ENCODE data around the gene KCNAB2.

The KCNAB2 gene

DNA sequence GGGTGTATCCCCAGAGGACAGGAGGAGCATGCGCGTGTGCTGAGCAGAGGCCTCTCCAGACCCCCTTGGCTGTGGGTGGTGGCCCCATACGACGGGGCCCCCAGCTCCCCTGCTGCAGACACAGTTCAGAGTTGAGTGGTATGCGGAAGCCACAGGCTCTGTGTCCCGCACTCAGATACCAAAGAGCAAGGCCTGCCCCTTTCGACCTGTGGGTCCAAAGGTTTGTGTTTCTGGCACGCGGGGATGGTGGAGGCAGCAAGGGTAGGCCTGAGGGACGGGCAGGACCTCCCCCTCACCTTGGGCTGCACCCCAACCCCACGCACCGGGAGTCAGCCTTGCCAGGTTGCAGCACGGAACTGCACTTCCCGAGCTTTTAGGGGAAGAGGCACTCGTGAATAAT, at the start of gene KCNAB2:
KCNAB2 (plus strand) TSS at position 328 of the 400 bp plus-strand sequence. CDS start 5,649 bp downstream, outside the sequence.
- no peak for DNase-seq (ENCODE audit: low spot score)

- DNase-seq (ENCODE audit: low spot score), result no peak
Measured at GRCh38 chr1:5996641-5997270, 48.9 kb upstream of the KCNAB2 start.

DNA sequence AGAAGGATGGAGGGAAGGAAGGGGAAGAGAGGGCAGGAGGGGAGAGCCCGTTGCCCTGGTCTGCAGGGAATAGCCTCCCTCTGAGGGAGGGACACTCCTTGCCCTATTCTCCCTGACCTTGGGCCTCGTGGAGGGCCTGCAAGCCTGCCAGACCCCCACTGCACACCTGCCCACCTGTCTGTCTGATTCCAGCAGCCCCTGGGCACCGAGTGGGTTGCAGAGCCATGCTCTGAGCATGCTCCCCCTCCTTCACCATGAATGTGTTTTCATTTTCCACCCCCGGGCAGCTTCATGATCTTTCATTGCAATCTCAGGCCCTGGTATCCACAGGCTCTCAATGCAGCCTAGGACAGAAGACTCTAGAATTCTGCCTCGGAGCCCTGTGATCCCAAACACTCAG, 48.4 kb upstream of the KCNAB2 start:
- no peak for DNase-seq (ENCODE audit: low spot score)

DNA sequence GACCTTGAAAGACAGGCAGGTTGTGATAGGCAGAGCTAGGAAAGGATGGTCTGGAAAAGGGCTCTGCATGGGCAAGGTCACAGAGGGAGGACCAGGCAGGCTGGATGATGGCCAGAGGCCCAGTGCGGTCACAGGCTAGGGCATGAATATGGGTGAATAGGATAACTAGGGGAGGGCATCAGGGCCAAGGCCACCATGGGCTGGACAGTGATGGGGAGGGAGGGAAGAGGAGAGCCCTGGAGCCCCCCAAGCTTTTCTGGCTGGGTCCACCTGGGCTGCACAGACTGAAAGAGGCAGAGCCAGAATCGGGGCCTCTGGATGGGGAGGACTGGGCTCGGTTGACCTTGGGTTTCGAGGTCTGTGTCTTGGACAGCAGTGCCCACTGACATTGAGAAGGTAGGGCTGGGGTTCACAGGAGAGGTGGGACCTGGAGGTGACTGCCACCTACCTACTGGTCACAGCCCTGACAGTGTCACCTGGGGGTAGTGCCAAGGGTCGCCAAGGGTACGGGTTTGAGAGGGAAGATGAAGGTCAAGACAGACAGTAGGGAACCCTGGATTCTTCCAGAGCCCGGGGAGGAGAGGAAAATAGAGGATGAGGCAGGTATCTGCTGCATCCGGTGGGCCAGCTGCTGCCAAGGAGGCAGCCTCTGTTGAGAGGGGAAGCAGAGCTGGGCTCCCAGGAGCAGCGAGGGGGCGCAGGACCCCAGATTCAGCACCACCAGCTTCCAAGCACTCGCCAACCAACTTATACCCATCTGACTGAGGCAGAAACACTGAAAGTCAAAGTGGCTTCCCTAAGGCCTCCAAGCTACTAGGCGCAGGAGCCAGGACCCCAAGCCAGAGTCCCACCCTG, 47.4 kb upstream of the KCNAB2 start:
- DNase-seq (ENCODE audit: low spot score), result no peak

DNA sequence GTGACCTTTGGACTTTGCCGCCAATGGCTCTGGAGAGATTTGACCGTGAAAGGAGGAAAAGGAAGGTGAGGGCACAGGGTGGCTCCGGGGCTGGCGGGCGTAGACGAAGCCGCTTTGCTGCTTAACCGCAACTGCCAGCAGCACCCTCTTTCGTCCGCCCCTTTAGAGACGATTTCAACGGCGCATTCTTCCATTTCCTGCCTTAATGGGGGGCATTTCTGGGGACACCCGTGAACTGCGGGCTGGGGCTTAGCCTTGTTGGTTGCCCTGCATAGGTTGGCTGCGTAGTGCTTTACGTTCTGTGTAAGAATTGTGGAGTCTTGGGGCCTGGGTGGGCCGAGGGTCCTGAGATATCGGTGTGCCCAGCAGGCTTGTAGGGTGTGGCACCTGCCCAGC, 46.8 kb upstream of the KCNAB2 start:
- no peak for DNase-seq (ENCODE audit: low spot score)

DNA sequence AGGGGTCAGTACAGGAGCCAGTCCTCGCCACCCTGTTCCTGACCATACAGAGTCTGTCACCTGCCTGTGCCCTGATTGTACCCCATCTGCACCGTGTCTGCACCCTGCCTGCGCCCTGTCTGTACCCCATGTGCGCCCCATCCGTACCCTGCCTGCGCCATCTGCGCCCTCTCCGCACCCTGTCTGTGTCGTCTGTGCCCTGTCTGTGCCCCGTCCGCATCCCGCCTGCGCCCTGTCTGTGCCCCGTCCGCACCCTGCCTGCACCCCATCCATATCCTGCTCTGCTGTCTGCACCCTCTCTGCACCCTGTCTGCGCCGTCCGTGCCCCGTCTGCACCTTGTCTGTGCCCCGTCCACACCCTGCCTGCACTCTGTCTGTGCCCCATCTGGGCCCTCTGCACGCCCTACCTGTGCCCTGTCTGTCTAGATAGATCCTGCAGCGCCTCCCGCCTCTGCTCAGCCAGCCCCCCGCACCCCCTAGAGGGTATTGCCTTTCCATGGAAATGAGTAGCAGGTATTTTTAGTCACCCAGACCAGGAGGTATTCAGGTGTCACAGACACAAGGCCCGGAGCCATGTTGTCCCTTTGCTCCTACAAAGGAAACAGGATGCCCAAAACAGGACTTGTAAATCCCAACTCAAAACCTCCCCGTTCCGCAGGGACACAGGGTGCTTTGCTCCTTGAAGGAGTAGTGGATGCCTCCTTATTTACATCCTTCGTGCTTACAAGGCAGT, 45.8 kb upstream of the KCNAB2 start:
- DNase-seq (ENCODE audit: low spot score), result no peak

DNA sequence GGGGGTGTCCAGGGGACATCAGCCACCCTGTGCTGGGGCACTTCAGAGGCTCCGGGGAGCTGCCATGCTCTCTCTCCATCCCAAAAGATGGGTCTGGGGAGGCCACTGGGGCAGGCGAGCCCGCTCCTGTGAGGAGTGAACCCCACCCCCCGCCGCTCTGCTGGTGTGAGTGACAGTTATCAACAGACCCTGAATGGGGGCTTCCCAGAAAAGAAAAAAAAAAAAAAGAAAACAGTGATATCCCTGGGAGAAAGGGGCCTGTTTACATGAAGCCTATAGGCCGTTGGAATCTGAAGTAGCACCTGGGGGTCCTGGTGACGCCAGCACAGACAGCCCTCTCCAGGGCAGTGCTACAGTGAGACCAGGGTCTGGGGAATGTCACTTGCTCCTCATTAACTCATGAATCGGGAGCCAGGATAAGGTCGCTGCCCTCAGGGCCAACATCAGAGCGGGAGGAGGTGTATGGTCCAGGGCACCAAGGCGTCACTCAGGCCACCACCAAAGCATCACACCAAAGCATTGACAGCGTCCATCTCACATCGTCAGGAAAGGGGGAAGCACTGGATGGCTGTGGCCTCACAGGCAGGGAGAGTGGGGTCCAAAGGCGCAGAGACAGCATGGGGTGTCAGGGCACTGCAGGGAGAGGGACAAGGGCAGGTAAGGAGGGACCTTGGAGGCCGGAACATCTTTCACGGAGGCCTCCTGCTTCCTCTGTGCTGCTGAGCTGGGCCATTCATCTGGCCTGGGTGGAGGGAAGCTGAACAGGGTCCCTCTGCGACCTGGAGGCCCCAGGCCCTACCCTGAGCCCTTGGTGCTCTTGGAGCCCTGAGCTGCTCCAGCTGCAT, 45.0 kb upstream of the KCNAB2 start:
- DNase-seq (ENCODE audit: low spot score), result no peak

DNA sequence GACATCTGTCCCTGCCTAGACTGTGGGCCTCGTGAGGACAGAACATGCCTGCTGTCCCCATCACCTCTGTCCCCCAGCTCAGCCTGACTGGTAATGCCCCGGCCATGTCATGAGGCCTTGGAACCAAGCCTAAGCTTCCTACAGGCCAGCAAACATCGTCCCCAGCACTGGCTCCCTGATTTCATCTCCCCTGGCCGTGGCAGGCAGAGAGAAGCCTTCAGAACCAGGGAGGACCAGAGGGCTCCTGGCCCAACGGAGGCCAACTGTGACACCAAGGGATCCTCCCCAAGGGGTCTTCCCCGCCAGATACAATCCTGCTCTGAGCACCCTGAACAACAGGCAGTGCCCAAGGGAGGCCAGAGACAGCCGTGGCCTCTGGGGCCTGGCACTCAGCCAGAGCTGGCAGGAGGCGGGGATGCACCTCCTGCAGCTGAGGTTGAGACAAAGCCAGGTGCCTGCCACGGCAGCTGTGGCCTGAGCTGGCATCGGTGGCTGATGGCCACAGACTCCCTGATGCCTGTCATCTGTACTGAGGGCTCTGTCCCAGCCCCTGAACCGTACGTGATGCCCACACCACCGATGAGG, 43.6 kb upstream of the KCNAB2 start:
- DNase-seq (ENCODE audit: low spot score), result no peak

DNA sequence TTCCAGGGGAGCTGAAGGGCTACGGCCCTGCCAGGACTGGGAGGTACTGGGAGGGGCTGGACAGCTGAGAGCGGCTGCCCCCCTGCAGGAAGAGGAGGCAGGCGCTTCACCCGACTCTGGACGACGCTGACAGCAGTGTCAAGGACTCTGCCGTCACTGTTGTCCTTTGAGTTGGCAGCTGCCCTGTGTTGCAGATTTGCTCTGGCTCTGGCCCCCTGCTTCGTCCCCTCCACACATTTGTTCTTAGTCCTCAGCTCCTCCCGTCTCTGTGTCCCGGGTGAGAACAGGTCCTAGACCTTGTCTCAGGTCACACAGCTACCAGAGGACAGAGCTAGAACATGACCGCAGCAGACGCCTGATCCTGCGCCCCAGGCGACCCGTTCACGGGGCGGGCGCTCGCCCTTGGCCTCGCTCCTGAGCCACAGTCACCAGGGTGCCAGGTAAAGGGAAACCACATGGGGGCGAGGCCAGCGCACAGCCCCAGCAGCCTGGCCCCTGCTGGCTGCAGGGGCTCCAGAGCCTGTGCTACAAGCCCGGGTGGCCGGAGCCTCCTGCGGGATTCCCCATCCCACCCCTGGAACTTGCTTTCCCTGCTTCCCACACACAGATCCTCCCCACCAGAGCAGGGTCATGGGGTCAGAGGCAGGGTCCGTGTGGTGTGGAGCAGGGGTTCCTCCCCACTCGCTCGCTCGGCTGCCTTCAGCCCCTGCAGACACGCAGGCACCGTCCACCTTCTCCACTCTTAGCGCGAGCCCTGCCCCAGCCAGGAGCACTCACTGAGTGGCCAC, 42.8 kb upstream of the KCNAB2 start:
- no peak for DNase-seq (ENCODE audit: low spot score)

DNA sequence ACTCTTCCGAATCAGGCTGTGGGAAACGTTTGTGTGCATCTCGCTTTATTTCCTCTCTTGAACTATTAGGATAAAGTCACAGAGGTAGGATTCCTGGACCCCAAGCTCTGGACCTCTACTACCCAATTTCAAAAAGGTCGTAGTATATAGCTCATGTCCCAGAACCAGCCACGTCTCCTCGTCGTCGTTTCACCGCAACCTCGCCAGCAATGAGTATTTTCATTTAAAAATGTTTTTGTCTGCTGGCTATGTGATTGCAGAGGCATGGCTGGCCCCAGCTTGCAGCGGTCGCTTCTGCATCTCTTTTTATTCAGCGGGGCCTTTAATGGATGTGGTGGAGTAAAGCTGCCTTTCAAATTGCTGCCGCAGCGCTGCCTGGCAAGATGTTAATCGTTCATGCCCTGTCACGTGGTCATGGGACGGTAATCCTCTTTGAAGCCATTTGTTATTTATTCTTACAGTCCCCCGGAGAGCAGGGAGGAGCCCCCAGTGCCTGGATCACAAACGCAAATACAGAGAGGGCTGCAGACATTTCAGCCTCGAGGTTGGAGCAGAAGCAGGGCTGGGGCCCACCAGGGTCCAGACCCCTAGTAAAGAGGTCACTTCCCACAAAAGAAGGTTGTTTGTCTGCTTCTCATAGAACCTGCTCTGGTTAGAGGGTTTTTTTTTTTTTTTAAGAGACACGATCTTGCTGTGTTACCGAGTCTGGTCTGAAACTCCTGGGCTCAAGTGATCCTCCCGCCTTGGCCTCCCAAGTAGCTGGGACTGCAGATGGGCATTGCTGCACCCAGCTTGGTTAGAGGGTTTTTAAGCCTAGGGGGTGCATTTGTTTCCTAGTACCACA, 41.9 kb upstream of the KCNAB2 start:
- DNase-seq (ENCODE audit: low spot score), result no peak

GRCh38 chr1:6004412-6005123, 41.1 kb upstream of the KCNAB2 start:
- DNase-seq (ENCODE audit: low spot score), result no peak

- no peak for DNase-seq (ENCODE audit: low spot score)
Measured at GRCh38 chr1:6005276-6005917, 40.3 kb upstream of the KCNAB2 start.

DNA sequence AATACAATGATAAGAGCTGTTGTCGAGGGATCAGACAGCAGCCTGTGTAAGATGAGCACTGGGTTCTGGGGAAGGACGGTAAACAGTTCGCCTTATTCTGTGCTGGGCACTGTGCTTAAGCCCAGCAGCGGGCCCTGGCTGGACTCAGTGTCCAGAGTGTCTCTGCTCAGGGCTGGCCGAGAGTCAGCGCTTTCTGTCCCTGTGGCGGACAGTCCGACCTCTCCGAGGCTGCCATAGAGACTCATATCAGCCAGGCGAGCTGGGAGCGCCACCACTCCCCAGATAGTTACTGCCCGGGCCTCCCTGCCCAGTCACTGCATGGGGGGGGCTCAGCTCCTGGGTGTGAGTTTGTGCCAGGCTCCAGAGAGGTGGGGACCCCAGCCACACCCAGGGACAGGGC, 38.8 kb upstream of the KCNAB2 start:
- no peak for DNase-seq (ENCODE audit: low spot score)

DNA sequence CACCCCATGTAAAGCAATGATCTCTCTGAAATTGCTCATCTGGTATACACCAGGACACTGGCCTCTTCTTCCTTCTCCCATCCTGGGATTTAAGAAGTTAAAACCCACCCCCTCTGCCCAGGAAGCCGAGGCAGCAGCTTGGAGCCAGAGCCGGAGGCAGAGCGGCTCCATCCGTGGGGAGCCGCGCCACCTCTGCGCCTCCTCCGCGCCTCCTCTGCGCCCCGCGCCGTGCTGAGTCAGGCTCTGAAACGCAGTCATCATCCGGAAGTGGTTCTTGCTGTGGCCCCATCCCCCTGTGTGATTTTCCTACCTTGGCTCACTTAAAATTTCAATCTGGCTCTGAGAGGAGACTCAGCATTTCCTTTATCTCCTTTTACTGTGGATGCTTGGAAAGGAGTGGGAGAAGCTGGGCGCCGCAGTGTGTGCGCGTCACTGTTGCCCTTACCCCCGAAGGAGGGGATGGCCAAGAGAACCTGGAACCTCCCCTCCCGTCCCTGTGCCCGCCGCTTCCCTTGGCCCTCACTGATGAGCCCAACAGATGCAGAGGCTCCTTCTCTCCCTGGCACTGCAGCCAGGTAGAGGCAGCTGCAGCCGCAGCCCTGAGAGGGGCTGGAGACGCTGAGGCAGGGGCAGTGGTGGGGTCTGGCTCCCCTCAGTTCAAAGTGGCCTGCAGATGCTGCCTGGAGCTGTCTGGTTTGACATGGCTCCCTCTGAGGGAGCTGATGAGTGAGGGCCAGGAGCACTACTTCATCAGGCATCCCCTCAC, 38.2 kb upstream of the KCNAB2 start:
- DNase-seq (ENCODE audit: low spot score), result no peak

- DNase-seq (ENCODE audit: low spot score), result no peak
Measured at GRCh38 chr1:6008084-6008415, 37.6 kb upstream of the KCNAB2 start.

DNA sequence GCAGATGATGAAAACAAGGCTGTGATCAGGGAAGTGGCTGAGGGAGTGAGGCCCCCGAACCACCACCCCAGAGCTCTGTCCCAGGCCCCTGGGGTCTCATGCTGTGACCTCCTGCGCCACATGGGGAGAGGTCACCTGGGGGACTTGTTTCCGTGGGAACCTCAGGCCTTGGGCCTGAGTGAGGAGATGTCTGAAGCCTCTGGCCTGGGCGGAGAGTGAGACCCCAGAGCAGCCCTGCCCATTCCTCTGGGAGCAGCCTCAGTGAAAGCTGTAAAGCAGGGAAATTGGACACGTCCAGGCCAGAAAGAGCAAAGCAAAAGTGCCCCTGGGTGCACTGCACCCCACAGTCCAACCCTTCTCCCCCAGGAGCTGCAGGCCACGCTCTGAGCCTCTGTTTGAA, 37.0 kb upstream of the KCNAB2 start:
- no peak for DNase-seq (ENCODE audit: low spot score)

DNA sequence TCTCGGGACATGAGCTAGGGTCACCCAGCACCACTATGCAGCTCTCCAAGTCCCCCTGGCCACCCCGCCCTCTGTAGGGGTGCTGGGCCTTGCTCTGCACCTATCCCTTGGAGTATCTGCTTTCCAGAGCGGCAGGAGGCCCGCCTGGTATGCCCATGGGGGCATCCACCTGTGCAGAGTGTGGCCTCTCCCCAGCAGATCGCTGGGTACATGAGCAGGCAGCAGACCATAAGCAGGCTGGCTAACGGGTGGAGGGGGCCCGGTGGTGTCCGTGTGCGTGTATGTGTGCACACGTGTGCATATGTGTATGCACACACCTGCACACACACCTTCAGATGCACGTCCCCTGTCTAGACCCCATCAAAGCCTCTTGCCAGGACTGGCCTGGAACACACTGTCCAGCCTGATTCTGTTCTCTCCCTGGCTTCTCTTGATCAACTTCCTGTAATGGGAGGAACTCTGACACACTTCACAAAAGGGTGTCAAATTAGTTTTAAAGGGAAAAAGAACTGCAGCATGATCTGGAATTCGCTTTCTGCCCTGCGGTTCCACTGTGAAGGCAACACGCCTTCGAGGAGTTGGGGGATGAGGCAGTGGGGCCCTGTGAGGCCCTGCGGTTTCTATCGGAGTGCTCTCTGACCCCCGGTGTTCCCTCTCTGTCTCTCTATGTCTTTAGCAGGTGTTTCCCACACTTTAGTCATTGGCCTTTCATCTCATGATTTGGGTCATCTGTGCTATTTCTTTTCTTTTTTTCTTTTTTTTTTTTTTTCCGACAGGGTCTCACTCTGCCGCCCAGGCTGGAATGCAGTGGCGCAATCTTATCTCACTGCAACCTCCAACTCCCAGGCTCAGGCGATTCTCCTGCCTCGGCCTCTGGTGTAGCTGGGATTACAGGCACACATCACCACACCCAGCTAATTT, 36.3 kb upstream of the KCNAB2 start:
- no peak for DNase-seq (ENCODE audit: low spot score)

Data from hematopoietic multipotent progenitor cell treated with erythropoietin and hydrocortisone succinate and interleukin-3 and kit ligand, for 17 days (in vitro differentiated cells).